Right lobe of liver (tissue), 4 donors: ENCODE measurements around the gene SLC28A2.

Source experiments
- CTCF ChIP-seq, 4 donors: fragments of 200-600 bp in 3 of 4; fragments of 450-650 bp in 1 of 4; IDR thresholded peaks; one replicate each; pipeline versions ENCODE4 v1.5.1 to v1.8.0; 2016 to 2022; ENCODE audit warnings: antibody characterized with exemption in 4 of 4, mild to moderate bottlenecking in 2 of 4
- POLR2A ChIP-seq: fragments of 450-650 bp; IDR thresholded peaks from one replicate; pipeline ENCODE4 v1.6.1; 2017; ENCODE audit warnings: antibody characterized with exemption, mild to moderate bottlenecking
- donor health status: DM: no; HTN: no; CAD: no.
- donor health status: DM: no; HTN: no; CAD: no.
- donor health status: DM: no; HTN: yes; CAD: no.

DNA sequence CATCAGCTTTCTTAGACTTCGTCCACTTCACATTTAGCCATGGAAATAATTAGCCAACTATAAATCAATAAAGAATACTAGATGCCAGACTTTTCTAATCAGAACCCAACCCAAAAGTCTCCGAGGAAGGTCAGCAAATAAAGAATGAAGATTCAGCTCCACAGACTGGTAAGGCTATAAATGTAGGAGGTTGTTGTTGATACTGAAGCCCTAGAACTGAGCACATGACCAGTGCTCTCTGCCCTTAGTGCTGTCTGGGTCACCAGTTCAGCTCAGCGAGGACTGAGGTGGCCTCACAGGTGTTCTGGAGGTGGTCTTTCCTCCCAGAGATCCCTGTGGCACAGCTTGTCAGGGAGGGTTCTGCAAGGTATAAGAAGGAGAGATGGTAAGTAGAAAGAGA is 20.9 kb upstream of the SLC28A2 start:
- TF ChIP-seq CTCF (IDR thresholded peaks at IDR 0.05): no peak
- TF ChIP-seq POLR2A: no peak
